Hepatic stellate cell (primary cell): ENCODE data around the gene MNAT1.
A peak's percentile ranks its signal among the peaks of the same experiment; 100 is the strongest.
"Not testable (repeated sequence)": the region's sequence is repeated elsewhere in the genome, so short reads cannot be mapped to it uniquely, and the experiment has no call there.

Experiments used
- DNase-seq: peaks from one replicate; pipeline ENCODE4 v3.0.0; 2011; ENCODE audit warnings: low spot score

The MNAT1 gene

DNA sequence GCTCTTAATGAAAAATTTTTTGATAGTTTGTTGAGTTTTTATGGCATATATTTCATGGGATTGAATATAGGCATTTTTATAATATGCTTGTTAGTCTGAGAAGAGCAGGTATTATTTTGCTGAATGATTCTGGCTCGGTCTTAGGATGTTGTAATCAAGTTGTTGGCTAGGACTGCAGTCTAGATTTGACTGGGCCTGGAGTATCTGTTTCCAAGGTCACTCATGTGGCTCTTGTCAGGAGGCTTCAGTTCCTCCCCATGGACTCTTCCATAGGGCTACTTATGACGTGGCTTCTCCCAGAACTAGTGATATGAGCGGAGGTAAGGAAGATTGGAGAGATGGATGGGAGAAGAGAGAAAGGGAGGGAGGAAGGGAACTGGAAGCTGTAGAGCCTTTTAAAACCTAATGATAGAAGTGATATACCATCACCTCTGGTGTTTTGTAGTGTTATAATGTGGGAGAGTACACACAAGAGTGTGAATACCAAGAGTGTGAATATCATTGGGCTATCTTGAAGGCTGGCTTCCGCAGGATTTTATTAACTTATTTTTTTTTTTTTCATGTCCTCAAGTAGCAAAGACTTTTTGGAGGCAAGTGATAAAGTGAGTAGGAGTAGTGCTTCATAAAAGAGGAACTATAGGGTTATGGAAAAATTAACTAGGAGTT is 4.4 kb downstream of the MNAT1 start:
- DNase-seq: no peak

DNA sequence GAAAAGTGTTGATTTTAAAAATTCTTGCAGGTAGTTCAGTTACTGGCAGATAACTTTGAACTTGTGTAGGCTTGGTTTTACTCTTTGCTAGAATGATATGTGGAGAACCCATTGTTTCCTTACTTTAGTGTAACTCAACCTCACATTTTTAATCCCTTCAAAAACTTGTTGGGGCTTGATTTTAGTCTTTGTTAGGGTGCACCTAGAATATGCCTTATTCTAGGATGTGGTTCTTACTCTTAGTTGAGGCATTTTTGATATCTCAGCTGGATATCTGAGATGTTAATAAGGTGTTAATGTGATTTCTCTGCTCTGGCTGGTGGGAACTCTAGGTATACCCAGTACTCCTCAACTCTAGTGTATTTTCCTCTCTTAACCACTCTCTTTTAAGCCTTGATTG is 10.0 kb downstream of the MNAT1 start:
- no peak for DNase-seq

DNA sequence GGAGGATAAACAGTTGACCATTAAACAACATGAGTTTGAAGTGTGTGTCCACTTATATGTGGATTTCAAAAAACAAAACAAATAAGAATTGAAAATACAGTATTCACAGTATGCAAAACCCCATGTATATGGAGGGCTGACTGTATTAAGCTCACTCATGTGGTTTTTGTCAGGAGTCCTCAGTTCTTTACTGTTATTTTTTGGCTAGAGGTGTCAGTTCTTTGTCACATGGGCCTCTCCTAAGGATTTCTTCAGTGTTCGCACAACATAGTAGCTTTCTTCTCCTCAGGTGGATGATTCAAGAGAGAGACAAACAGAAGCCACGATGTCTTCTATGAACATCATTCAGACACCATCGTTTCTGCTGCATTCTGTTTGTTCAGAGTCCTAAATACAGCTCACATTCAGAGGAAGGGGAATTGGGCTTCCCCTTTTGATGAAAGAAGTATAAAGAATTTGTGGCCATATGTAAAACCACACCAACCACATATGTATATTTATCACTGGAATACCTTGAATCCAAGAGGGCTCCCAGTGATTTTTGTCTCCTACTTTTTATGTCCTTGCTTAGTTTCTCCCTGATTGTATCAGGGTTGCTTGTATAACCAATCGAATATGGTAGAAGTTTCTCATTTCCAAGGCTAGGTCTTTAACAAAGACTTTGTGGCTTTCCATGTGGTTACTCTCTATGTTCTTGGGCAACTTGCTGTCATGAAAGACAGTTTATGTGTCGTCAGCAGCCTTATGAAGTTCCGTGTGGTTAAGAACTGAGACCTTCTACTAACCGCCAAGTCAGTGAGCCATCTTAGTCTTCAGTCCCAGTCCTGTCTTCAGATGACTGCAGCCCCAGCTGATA is 18.9 kb downstream of the MNAT1 start:
- DNase-seq: no peak

DNA sequence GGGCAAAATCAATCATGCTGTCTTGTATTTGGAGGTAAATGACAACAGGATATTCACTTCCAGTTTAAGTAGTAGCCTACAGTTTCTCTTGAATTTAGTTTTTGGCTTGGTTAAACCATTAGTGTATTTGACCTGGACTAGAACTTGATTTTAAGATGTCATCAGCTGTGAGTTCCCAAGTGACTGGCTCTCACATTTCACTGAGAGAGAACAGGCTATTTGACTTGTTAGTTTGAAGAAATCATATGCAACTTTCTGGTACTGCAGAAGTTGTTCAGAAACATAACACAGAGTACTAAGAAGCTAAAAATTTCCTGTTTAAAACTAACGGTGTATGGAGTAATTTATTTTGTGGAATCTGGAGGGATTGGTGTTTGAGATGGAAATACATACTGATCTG is 22.3 kb downstream of the MNAT1 start:
- DNase-seq: no peak

DNA sequence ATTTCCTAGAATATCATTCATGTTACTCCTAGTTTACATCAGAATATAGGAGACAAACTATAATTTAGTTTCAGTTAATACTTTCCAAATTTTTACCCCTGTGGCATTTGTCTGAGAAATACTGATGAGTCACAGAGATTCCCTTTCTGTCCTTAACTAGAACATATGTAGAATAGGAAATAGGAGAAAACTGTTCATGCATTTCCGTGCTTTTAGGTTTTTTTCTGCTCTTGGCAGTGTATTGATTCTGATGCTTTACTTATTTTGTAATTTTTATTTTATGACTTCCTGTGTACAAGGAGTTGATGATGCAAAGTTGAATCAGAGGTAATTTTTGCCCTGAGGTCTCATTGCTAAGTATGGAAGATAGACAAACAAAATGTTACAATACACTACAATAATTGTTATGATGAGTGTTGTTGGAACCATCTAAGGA is 23.0 kb downstream of the MNAT1 start:
- DNase-seq: peak; percentile 21

DNA sequence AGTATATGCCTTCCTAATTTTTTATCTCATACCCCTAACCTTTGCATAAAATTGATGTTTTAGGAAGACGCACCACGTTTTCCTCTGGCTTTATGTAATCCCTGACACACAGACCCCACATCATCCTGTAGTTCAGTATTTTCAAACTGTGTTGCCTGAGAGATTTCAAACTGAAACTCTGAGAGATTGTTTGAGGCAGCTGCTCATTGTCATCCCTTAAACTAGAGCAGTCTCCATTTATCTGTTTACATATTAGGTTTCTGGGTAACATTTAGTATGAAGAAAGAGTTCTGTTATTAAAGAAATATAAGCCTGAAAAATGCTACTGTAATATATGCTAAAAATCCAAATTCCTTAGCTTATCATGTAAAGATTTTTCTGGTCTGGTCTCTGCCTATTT is 24.3 kb downstream of the MNAT1 start:
- no peak for DNase-seq

DNA sequence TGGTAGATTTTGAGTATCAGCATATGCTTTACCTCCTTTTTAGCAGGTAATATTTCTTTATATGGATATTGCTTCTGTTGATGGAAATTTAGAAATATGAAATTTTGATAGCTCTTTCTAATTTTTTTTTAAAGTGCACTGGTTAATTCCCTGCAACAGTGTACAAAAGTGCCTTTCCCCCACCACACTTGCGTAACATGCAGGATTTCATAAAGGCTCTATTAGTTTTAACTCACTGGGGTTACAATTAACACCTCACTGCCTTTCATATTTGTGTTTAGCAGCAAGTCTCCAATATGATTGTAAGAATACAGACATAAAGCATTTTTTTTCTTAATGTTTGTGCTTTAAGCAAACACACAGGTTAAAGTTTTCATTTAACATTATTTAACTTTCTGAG is 25.6 kb downstream of the MNAT1 start:
- no peak for DNase-seq

DNA sequence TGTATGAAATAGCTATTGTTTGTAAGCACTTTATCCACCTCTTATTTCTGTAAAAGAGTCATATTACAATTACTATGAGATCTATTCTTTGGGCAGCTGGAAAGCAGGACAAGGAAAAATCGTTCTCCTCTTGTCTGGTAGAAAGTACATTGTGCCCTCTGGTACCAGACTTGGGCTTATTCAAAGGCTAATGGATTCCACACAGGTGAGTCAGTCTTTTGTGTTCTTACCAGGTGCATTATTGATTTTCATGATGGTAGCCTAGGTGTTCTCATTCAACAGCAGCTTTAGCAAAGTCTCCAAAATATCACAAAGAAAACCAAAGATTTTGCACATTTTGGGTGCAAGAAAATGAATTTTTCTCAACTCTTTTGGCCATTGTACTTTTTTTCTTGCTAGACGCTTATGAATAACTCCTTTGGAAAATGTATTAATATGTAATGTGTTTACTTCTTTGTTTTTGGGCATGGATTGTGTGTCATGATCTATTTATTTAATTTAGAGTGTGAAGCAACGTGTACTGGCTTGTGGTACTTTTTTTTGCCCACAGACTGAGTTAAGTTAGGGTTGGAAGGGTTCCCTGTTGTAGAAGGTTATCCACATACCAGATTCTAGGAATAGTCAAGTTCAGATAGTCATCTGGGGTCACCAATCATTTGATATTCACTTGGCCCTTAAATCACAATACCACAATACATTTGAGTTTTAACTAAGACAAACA is 26.2 kb downstream of the MNAT1 start:
- DNase-seq: no peak

DNA sequence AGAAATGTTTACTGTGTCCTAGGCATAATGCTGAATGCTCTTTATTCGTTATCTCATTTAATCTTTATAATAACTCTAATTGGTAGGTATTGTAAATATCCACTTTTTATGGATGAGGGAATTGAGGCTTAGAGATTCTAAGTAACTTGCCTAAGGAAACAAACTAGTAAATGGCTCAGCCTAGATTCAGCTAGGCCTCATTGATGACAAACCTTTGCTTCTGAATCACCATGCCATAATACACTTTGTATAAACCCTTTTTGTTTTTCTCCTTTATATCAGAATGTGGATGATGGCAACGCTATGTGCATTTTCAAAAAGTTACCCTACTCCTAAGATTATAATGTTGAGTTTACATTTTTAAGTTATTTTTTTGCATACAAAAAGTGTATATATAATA is 34.0 kb downstream of the MNAT1 start:
- DNase-seq: no peak

DNA sequence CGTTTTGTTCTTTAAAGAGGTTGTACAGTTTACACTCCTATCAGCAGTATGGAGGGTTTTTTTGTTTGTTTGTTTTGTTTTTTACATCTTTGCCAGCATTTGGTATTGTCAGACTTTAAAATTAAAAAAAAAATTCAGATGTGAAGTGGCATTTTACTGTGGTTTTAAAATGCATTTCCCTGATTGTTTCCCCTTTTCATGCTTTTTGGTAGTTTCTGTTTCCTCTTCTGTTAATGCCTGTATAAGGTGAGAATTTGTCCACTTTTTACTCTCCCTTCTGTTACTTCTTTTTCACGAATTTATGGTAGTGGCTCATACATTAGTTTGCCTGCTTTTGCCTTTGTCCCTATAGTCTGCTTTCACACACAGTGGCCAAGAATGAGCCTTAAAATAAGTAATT is 36.6 kb downstream of the MNAT1 start:
- DNase-seq: no peak

DNA sequence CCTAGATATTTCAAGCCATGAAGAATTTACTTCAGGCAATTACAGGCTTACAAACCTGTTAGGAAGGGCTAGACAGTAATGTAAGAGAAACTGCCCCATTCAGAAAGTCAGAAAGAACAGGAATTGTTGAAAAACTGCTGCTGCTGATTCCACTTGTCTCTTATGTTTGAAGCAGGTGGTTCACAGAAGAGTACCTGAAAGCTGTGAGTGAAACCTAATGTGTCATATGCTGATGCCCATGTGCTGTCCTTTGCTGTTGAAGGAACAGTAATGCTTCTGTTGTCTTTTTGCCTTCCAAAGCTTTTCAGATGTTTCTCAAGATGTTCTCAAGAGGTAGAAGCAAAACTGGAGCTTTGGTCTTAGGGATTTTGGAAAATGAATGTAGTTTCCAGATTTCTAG is 39.0 kb downstream of the MNAT1 start:
- DNase-seq: no peak

DNA sequence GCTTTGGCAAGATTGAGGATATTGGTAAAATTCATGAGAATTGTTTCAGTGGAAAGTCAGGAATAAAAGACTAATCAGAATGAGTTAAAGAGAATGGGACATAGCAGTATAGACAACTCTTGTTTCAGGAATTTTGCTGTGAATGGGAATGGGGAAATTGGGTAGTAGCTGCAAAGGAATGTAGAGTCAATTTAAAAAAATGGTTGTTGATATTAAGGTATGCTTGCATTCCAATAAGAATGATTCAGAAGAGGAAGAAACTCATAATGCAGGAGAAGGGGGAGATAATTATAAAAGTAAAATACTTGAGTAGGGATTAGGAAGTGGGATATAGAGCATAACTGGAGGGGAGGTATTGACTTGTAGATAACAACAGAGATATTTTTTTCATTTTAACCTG is 40.7 kb downstream of the MNAT1 start:
- DNase-seq: peak; percentile 36

DNA sequence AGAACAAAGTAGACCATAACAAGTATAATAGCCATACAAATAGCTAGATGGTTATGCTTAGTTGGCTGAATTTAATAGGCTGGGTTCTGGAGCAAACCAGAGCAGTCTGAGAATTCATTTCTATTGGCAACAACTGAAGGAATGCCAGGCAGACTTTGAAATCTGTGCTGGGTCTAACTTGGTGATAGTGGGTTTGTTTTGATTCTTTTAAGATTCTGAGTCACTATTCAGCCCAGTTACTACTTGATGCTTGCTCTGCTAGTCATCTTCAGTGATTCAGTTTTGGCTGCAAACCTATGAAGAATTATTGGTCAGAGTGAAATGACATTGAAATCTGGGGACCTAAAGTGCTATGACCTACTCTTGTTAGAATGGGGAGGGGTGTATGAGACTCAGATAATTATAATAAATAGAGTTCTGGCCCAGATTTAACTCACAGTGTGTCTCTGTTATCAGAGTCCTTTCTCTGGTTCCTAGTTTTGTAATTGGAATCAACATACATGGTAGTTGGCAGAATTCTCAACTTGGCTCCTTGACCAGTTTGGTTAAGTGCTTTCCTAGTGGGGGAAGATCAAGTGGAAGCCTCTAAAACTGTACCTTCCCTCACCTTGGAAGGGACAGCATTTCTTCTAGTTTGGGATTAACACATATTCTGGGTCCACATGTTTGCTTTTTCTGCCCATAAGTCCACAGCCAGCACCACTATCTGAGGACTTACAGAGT is 43.5 kb downstream of the MNAT1 start:
- peak; percentile 68 for DNase-seq

DNA sequence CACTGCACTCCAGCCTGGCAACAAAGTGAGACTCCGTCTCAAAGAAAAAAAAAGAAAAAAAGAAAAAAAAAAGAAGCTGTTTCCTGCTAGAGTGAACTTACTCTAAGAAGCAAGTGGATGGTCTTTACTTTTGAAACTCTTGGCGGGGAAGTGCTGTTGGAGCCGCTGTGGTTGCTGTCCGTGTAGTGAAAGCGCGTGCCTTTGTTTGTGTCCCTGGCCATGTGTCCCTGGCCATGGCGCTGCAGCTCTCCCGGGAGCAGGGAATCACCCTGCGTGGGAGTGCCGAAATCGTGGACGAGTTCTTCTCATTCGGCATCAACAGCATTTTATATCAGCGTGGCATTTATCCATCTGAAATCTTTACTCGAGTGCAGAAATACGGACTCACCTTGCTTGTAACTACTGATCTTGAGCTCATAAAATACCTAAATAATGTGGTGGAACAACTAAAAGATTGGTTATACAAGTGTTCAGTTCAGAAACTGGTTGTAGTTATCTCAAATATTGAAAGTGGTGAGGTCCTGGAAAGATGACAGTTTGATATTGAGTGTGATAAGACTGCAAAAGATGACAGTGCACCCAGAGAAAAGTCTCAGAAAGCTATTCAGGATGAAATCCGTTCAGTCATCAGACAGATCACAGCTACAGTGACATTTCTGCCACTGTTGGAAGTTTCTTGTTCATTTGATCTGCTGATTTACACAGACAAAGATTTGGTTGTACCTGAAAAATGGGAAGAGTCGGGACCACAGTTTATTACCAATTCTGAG is 45.4 kb downstream of the MNAT1 start:
- DNase-seq: not testable (repeated sequence)

DNA sequence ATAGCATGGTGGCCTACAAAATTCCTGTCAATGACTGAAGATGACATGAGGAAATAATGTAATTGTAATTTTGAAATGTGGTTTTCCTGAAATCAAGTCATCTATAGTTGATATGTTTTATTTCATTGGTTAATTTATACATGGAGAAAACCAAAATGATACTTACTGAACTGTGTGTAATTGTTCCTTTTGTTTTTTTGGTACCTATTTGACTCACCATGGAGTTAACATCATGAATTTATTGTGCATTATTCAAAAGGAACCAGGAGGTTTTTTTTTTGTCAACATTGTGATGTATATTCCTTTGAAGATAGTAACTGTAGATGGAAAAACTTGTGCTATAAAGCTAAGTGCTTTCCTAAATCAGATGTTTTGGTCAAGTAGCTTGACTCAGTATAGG is 46.0 kb downstream of the MNAT1 start:
- DNase-seq: not testable (repeated sequence)

DNA sequence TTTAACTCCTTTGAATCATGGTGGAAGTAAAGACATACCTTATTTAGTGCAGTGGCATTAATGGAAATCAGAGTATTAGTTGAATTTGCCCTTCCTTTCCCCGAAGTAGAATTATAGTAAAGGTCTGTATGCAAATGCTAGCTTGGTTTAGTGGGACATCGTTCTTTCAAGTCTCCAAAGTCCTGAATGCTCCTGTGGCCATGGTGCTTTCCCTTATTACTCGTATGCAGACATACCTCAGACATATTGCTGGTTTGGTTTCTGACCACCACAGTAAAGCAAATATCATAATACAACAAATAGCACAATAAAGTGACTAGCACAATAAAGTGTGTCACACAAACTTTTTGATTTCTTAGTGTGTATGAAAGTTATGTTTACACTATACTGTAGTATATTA is 52.3 kb downstream of the MNAT1 start:
- DNase-seq: no peak

DNA sequence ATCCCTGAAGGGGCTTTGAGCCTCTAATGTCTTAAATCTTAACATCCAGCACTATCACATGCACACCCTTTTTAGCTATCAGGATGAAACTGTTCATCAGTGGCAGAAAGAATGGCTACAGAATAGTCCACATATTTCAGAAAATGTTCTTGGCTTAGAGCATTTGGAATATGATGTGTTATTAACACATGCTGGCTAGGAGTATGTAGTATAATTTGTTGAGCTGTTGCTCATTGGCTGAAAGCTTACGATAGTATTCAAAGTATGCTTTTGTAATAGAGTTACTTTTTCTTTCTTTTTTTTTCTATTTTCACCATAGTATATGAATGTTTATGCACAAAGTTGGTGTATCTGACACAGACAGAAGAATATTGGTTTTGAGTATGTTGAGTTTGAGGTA is 55.1 kb downstream of the MNAT1 start:
- no peak for DNase-seq

DNA sequence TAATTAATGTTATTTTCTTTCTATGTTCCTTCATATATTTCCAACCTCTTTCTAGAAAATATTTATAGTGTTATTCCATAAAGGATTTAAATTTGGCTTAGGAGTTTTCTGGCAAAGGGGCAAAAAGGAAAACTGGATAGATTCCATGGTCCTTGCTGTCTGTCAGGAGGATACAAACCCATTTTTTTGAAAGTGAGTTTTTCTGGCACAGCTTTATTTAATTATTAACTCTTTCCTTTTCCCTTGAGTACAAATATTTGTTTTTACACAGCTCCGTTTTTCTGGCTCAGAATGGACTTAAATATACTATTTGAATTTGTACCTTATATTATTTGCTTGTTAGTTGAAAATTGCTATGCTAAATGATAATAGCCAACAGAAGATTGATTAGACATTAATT is 56.3 kb downstream of the MNAT1 start:
- no peak for DNase-seq

DNA sequence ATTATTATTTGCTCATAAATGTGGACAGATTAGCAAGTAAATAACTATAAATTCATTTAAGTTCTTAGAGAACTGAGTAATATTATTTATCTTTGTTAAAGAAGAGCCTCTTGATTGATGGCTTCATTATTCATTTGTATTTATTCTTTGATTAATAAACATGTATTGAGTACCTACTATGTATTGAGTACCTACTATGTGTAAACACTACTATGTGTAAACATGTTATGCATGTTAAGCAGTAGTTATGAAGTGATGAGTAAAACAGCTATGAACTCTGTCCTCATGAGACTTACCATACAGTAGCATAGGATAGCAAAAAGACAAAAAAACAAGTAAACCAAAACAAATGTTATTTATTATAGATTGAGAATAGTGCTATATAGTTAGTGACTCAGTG is 61.9 kb downstream of the MNAT1 start:
- no peak for DNase-seq

DNA sequence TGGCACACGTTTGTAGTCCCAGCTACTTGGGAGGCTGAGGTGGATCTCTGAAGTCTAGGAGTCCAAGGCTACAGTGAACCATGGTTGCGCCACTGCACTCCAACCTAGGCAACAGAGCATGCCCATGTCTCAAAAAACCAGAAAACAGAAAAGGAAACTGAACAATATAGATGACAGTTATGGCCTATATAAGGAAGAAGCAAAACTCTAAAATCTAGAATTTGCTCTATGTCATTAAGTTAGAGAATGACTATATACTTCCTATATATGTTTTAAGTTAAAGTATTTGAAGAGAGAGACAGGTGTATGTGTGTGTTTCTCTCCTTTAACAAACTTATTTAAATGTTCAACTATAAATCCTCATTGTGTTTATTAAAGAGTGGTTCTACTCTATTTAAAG is 65.8 kb downstream of the MNAT1 start:
- DNase-seq: no peak

DNA sequence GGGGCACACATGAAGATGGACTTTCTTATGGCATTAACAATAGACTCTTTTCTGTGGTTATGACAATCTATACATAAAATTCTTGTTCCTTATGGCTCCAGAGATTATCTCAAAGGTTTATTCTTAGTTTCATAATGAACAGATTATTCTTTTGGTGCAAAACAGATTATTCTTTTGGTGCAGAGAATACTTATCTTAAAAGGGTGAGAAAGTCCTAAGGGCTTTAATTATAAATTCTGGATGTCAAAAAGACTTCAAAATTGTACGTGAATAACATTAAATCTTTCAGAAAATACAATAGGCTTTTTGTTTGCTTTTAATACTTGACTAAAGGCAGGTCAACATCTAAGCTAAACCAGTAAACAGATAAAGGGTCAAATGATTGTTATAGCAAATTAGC is 69.3 kb downstream of the MNAT1 start:
- DNase-seq: no peak
